GM21447 (cell line): Measurements from ENCODE around the gene ALG9.
"Not testable (repeated sequence)": the region's sequence is repeated elsewhere in the genome, so short reads cannot be mapped to it uniquely, and the experiment has no call there.

Experiments used
- ATAC-seq: cut with Tn5 transposase; IDR thresholded peaks from one replicate; pipeline ENCODE4 v1.9.1; 2021; ENCODE audit not compliant: unreplicated experiment

Gene ALG9

DNA sequence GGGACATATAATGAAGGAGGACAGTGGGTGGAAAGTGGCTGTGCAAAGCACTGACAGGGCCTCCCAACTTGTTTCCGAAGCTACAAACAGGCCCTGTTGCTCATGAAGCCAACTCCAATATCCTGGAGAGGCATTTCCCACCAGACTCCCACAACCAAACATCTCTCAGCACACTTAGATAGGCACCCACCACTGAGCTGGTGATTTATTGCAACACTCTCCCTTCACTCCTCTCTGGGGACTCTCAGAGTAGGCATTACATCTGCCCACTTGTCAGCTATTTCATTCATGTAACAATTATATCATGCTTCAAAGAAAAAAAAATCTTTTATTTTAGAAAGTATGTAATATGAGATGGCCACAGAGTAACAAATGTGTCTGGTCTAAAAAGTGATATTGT lies 73.1 kb downstream of the ALG9 start:
- ATAC-seq: no peak

DNA sequence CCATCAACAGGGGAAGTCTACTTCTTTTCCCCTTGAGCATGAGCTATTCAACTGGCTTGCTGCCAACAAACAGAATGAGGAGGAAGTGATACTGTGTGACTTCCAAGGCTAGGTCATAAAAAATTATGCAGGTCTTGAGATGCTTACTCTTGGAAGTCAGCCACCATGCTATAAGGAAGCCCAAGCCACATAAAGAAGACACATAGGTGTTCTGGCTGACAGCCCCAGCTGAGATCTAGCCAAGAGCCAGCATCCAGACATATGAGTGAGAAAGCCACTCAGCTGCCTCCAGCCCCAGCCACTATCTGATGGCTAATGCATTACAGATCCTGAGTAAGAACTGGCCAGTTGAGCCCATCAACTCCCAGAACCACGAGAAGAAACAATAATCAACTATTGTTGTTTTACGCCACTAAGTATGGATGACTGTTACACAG lies 74.2 kb downstream of the ALG9 start:
- ATAC-seq: peak; percentile 83

DNA sequence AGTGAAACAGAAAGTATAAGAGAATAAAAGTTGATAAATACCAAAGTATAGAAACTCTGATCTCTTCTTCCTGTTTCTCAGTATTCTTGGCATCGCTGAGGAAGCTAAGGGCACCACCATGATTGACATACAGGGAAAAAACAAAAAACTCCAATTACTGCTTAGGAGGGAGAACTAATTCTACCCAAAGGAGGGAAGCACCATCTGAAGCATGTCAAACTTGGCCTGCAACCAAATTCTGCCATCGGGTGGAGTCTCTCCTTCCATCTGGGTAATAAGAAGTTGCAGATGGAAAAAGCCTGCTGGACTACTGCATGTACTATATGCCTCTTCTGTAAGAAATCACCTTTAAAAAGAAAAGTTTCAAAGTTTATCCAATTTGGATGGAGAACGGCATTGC lies 74.7 kb downstream of the ALG9 start:
- no peak for ATAC-seq

DNA sequence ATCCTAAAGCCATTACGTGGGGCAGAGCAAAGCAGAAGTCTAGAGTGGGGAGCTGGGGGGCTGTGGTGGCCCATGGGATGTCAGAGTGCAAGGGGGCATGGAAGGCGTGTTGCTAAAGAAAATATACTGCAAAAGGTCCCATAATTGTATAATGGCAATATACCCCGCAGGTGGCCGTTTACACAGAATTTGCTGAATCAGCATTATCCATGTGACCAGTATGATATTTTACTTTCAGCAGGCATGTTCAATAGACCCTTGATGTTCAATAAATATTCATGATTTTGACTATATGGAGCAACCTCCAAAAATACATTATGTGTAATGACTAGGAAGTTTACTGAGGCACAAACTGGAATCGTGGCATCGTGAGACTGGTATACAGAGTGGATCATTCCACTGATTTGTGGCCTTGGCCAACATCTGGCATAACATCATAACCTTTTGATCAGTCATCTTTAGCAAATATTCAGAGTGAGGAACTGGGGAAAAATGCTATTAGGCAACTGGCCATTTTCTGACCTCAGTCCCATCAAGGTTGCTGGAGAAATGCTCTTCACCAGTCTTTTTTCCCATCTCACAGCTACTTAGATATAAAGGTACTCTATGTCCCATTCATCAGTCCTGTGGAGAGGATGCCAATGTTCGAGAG lies 75.9 kb downstream of the ALG9 start:
- no peak for ATAC-seq

DNA sequence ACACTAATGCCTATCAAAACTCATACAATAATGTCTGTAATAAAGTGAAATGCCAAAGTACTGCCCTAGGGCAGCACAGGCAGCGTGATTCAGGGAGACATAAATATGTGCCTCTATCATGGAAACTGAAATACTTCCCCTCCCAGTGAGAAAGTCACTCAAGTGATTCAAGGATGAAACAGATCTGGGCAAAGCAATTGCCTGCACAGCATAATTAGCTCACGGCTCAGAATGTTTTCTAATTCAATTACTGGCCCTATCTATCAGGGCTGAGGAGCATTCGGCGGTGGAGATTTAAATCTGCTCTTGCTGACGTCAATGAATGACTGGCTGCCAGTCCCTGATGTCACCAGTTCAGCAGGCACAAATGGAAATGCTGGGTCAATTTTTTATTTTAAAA lies 77.5 kb downstream of the ALG9 start:
- ATAC-seq: no peak

DNA sequence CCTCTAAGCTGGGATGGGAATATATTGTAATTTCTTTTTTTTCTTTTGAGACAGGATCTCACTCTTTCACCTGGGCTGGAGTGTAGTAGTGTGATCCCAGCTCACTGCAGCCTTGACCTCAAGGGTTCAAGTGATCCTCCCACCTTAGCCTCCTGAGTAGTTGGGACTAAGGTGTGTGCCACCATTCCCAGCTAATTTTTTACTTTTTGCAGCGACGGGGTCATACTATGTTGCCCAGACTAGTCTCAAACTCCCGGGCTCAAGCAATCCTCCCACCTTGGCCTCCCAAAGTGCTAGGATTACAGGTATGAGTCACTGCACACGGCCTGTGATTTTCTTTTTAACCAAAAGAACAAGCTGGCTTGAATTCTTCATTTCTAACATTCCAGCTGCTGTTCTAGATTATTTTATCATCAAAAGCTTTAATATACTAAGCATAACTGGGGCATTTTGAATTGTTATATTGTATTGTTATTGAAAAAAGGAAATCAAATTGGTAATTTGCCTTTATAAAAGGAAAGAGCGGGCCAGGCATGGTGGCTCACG lies 78.4 kb downstream of the ALG9 start:
- no peak for ATAC-seq

DNA sequence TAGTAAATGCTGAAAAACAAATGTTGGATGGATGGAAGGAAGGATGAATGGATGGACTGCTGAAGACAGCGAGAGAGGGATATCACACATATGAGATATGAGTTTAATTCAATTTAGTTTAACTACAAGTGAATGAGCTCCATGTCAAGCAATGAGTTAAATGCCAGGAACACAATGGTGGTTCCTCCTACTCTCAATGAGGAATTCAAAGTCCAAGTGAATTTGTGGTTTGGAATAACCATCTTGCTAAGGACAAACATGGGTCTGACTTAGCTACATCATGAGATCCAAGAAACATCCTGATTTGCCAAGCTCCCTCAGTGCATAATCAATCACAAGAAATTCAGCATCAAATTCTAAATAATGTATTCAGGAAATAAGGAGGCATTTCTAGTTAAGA lies 79.1 kb downstream of the ALG9 start:
- ATAC-seq: no peak

DNA sequence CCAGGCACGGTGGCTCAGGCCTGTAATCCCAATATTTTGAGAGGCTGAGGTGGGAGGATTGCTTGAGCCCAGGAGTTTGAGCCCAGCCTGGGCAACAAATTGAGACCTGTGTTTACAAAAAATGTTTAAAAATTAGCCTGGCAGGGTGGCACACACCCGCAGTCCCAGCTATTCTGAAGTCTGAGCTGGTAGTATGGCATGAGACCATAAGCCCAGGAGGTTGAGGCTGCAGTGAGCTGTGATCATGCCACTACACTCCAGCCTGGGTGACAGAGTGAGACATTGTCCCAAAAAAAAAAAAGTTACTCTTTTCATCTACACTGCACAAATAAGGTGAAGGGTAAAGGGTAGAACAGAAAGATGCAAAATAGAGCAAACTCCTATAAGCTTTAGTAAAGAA lies 82.9 kb downstream of the ALG9 start:
- no peak for ATAC-seq

DNA sequence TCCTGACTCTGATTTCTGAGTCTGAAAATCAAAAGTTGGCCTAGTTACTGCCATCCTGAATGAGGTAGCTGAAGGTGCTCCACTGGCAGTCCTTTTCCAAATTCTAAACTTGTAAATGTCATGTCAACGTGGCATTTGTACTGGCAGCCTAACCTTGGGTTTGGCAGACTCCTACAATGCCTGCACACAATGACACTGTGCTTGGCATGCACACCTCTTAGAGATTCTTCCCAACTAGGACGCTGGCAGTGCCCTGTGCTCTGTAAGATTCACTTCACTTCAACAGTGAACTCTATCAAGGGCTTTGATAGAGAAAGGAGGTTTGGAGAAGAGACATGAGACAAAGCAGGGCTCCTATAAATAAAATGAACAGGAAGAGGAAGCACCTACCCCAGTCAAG lies 83.3 kb downstream of the ALG9 start:
- ATAC-seq: no peak

DNA sequence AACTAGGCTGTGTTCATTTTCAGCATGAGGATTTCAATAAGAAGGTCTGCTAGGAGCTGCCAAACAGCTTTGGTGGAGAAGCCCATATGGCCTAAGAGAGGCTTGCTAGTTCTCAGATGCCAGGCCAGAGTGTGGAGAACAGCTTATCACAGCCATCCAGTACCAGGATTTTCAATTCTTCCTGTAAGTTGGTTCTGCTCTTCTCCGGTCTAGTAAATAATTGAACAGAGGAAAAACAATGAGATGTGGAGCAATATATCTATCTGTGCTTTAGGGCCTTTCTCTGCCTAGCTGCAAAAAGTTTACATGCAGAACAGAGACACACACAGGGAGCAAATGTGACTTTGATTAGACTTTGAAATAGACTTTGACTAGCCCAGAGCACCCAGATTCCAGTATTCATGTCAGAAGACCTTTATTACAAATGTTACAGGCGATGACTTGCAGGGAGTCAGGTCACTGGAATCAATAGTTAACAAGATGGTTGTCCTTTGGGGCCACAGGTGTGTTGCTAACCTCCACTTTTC lies 85.4 kb downstream of the ALG9 start:
- ATAC-seq: no peak

DNA sequence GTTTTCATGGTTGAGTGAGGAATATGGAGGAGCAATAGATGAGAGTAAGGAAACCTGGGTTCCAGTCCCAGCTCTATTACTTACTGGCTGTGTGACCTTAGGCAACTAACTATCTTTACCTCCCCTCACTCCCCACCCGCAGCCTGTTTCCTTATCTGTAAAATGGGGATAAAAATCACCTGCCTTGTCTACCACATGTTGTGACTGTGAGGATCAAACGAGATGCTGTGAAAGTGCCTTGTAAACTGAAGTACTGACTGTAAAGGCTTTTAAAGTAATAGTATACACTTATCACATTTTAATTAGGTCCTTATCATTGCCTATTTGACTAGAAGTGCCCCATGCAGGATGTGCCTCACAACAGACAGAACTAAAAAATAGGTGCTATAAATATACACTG lies 86.3 kb downstream of the ALG9 start:
- ATAC-seq: no peak

DNA sequence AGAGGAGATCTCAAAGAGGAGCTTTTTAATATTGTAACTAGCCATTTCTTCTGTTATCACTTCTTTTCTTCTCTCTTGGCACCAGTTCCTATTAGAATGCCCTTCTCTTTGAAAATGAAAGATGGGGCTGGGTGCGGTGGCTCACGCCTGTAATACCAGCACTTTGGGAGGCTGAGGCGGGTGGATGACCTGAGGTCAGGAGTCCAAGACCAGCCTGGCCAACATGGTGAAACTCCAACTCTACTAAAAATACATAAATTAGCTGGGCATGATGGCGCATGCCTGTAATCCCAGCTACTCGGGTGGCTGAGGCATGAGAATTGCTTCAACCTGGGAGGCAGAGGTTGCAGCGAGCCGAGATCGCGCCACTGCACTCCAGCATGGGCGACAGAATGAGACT lies 87.1 kb downstream of the ALG9 start:
- not testable (repeated sequence) for ATAC-seq

DNA sequence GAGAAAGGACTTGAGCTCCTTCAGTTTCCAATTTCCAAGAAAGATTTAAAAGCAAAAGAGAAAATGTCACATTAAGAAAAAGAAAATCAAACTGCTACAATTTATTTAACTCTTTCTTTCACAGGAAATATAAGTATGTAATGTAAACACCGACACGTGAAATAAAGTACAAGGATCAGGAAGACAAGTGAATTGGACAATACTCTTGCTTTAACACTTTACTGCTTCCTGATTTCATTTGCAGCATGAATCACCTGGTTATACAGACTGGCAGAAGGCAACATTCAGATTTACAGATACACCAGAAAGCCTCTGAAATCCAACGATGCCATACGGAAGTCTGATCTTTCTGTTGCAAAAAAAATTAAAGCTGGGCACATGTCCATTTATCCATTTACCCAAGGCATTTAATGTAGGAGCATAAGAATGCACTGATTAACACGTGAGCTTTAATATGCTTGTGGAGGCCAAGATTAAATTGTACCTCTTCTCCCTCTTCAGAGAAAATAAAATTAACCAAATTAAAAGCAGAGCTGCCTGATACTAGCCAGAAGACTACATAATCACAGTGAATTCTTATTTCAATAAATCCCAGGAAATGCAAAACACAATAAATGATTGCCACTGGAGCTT lies 89.2 kb downstream of the ALG9 start:
- ATAC-seq: no peak

DNA sequence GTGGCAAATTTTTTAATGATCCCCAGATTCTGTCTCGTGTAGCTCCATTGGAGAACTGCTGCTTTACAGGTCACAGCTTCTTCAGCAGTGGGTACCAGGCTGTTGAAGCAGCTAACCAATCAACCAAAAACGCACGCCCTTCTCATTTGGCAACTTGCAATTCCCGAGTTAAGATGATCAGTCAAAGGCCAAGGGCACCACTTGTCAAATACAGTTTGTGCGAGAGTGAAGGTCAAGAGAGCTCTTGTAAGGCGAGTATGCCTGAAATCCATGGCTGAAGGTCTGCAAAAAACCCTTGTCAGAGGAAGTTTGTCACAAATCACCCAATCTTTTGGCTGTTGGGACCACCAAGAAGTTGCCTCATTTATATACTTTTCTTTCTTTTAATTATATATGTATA lies 92.3 kb downstream of the ALG9 start:
- ATAC-seq: no peak

DNA sequence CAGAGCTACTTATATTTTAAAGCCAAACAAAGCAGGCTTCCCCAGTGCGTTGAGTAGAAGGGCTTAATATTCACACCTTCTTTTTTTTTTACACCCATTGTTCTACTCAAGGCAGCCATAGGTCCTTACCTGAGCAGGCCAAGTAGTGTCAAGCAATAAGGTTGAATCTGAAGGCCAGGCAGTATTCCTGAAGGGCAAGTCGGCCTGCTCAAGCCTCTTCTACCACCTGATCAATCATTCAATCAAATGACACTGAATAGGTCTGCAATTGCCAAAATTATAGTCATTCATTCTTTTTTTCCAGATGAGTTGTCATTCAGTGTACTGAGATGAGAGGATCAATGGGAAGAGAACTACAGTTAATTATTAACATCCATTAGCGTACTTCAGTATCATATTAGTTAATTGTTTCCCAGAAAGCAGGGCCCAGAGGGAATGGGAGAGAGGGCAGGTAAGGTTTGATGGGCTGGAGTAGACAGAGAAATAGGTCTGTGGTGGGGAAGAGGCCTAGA lies 93.3 kb downstream of the ALG9 start:
- ATAC-seq: no peak

DNA sequence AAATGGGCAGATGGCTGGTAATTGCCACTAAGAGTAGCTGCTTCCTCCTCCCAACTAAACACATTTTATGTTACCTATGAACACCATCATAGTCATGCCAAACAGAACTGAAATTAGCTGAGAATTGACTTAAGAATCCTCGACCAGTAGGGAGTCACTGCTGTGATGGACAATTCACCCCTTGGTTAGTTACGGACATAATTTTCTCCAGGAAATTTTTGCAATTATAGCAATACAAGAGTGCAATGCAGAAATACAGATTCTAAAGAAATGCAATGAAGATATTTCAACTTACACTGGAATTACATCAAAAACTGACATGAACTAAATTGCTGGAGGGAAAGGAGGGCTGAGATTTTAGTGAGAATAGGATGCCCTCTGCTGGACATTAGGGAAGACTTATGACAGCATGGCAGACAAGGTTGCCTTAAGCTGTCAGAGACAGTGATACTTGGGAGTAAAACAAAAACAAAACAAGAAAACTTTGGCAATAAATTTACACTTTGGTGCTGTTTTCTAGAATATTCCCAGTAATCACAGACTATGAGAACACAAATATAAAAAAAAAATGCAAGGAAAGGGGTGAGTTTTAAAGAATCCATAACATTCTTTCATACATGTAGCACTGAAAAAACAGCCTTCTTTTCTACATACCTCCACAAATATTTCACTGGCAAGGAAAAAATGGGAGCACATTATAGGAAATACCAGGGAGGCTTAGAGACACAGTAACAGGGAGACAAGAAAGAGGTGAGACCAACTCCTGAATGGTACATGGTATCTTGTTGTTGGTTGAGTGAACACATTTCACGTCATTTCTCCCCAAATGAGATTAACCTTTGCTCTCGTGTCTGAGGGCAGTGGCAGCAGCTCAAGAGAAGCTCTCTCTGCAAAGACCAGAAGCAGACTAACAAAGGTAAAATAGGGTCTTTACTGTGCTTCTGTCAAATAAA lies 94.0 kb downstream of the ALG9 start:
- peak; percentile 63 for ATAC-seq

DNA sequence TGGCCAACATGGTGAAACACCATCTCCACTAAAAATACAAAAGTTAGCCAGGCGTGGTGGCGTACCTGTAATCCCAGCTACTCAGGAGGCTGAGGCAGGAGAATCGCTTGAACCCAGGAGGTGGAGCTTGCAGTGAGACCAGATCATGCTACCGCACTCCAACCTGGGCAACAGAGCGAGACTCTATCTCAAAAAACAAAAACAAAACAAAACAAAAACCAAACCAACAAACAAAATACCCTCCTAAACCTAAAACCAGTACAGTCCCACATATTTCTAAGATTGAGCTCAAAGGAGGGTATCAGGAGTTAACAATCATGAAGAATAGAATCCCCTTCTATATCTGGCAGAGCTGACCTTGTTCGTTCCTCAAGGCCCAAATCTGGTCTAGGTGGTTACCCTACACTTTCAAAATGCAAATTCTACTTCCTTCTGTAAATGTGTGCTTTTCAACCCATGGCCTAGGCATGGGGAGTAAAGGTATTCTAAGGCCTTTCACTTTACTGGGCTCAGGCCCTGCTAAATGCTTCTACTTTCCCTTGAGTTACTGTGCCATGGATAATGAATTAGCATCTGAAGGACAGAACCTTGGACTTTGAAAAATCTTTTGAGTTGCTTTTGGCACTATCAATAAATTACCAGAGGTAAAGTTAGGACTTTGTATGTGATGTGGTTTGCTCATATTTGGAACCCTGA lies 94.8 kb downstream of the ALG9 start:
- peak; percentile 97 for ATAC-seq

DNA sequence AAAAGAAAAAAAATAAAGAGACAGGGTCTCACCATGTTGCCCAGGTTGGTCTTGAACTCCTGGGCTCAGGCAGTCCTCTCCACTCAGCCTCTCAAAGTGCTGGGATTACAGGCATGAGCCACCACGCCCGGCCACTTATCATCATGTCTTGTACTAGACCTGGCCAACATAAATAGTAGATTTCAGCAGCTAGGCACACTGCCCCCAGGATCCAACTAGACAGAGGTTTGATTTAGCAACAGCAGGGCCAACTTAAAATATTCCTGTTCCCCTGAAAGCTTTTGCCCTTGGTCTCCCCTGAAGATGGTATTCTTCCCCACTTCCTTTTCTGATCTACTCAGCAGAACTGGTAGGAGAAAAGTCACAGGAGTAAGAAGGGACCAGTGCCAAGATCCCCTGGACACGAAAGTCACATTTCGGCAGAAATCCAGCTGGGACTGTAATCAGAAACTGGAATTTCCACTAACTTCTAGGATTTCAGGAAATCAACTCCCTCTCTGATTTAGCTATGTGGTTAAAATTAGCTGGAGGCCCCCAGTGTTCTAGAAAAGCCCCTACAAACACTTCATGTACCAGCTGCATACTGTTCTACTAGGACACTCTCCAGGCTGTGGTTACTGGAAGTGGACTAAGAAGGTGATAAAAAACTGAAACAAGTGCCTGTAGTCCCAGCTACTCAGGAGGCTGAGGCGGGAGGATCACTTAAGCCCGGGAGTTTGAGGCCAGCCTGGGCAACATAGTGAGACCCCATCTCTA lies 96.2 kb downstream of the ALG9 start:
- no peak for ATAC-seq

DNA sequence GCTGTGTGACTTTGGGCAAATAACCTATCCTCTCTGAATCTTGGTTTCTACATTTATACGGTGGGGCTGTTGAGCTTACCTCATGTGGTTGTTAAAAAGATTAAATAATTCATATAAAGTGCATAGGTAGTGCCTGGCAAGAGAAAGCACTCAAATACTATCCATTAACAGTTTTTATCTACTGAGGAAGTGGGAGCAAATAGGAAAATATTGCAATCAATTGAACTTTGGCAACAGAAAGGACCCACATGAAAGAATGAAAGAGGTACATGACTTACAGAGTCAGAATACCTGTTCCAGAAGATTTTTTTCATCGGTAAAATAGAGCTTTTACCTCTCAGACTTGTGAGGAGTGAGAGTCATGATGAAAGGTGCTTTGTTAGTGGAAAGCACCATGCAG lies 98.8 kb downstream of the ALG9 start:
- no peak for ATAC-seq

DNA sequence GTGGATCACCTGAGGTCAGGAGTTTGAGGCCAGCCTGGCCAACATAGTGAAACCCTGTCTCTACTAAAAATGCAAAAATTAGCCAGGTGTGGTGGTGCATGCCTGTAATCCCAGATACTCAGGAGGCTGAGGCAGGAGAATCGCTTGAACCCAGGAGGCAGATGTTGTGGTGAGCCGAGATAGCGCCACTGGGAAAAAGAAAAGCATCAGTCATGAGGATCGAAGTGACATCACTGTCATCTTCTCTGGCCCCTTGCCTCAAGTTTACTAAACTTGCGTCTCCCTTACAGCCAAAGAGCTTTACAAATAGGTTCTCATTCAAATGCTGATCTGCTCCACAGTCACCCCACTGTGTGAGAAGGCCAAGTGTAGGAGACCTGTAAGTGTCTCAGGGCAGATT lies 100.2 kb downstream of the ALG9 start:
- not testable (repeated sequence) for ATAC-seq
